VCaP (cell line): ENCODE data around the gene FASTK.

Experiments used
- H3K27ac ChIP-seq: fragments of 450-650 bp; 2 replicates; pipeline ENCODE4 v1.5.1; 2017
- TF ChIP-seq, protein P1 (sequence below): fragments of 450-650 bp; conservative IDR thresholded peaks from 2 replicates; pipeline ENCODE4 v1.5.1; 2017; ENCODE audit warnings: mild to moderate bottlenecking, moderate library complexity

Gene FASTK

DNA sequence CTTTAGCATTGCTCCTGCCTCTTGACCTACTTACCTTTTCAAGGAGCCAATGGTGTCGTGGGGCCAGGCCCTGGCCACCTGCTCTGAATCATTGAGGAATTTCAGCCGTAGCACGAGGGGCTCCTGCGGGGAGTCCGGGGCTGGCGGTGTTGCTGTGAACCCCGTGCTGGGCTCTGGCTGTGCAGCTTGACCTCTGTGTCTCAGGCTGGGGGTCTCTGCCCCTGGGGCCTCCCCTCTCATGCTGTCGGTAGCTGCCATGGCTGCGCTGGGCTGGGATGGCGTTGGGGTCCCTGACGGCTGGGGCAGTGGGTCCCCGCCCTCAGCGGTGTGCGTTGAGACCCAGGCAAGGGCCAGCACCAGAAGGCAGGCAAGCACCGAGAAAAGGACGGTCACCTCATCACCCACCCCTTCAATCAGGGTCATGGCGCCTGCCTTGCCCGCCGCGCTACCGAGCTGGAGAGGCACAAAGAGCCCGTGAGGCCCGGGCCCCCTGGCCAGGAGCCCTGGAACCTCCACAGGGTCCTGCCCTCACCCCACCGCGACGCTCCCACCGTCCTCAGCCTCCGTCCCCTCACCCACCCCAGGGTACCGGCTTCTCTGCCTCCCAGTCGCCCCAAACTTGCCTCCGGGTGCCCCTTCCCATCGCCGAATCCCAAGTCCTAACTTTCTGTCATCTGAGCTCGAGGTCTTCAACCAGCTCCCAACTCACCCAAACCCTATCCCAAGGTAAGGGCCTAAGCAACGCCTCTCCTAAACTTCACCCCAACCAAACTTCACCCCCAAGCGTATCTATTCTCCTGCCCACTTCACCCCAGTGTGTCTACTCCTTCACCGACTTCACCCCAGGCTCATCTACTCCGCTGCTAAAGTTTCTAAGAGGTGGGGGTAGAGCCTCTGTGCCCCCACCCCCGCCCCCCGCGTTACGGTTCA is 1.8 kb upstream of the FASTK start:
- TF ChIP-seq, protein P1, sequence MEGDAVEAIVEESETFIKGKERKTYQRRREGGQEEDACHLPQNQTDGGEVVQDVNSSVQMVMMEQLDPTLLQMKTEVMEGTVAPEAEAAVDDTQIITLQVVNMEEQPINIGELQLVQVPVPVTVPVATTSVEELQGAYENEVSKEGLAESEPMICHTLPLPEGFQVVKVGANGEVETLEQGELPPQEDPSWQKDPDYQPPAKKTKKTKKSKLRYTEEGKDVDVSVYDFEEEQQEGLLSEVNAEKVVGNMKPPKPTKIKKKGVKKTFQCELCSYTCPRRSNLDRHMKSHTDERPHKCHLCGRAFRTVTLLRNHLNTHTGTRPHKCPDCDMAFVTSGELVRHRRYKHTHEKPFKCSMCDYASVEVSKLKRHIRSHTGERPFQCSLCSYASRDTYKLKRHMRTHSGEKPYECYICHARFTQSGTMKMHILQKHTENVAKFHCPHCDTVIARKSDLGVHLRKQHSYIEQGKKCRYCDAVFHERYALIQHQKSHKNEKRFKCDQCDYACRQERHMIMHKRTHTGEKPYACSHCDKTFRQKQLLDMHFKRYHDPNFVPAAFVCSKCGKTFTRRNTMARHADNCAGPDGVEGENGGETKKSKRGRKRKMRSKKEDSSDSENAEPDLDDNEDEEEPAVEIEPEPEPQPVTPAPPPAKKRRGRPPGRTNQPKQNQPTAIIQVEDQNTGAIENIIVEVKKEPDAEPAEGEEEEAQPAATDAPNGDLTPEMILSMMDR: no peak
- H3K27ac ChIP-seq: peak overlapping the region; percentile 97

DNA sequence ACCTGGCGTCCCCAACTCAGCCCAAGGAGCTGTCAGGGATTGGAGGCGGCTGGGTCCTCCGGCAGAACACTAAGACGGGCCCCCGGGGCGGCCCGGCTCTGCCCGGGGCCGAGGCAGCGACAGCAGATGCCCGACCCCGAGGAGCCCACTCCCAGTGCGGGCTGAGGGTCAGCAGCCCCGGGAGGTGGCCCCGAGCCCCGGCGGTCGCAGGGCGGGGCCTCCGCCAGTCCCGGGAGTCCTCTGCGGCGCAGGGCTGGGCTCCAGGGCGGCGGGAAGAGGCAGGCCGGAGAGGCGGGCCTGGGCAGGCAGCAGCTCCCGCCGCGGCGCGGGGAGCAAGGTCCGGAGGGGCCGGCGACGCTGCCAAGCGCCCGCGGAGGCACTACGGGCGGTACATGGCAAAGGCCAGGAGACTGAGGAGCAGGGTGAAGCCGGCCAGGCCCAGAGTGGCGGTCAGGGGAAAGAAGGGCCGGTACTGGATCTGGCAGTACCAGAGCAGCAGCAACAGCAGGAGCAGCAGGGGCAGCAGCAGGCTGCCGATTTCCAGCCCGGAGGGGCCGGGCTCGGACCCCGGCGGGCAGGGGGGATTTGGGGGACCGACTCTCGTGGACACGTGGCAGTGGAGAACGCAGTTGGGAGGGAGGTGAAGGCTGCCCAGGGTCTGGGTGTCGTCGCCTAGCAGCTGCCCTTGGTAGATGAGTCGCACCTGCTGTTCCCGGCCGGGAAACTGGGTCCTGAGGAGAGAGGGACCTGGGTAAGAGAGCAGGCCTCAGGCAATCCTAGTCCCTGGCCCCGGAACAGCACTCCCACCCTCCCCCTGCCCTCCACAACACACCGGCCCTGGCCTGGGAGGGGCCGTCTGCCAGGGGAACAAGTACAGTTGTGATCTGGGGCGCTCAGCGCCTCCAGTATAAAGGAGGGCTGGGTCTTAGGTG is 827 bp upstream of the FASTK start:
- peak overlapping the region; percentile 97 for H3K27ac ChIP-seq
- TF ChIP-seq, protein P1: no peak

DNA sequence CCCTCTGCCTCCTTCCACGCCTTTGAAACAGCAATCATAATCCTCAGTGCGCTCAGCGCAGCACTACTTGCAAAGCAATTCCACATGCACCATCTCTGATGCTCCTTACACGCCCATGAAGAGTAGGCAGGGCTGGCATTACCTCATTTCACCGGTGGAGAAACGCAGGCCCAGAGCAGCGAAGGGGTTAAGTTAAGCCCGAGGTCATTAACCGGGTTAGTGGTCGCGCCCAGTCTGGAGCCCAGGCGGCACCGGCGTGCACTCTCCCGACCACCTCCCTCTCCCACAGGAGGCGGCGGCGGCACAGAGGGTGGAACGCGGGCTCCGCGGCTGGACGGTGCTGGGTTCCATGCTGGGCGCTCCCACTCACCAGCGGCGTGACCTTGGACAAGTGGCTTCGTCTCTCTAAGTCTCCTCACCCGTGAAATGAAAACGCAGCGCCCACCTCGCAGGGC is 515 bp downstream of the FASTK start:
- TF ChIP-seq, protein P1: no peak
- peak overlapping the region; percentile 97 for H3K27ac ChIP-seq

DNA sequence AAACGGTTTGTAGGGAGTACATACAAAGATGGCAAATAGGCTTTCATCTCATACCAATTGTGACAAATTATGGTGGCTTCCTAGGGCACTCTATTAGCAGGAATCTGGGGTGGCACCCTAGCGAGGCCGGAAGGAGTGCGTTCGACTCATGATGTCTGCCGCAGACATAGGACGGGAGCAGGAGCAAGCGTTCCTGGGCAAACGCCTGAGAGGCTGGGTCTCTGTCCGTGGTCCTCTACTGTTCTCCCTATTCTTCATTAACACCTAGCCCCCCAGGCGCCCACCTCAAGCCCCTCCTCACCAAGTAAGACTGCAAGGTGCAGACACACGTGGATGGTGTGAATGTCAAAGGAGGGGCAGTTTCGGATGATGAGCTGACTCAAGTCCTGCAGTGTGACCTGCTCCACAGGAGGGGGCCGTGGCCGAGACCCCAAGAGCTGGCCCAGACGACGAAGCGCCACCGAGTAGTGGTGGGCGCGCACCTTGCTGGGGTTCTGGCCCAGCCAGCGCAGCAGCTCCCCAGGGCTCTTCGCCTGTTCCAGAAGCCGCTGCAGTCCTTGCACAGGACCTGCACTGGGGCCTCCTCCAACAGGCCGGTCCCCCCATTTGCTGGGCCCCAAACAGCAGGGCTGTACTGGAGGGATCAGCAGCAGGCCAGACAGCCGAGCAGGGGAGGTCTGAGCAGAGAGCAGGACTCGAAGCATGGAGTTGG is 1.3 kb downstream of the FASTK start:
- H3K27ac ChIP-seq: peak overlapping the region; percentile 97
- TF ChIP-seq, protein P1: no peak

DNA sequence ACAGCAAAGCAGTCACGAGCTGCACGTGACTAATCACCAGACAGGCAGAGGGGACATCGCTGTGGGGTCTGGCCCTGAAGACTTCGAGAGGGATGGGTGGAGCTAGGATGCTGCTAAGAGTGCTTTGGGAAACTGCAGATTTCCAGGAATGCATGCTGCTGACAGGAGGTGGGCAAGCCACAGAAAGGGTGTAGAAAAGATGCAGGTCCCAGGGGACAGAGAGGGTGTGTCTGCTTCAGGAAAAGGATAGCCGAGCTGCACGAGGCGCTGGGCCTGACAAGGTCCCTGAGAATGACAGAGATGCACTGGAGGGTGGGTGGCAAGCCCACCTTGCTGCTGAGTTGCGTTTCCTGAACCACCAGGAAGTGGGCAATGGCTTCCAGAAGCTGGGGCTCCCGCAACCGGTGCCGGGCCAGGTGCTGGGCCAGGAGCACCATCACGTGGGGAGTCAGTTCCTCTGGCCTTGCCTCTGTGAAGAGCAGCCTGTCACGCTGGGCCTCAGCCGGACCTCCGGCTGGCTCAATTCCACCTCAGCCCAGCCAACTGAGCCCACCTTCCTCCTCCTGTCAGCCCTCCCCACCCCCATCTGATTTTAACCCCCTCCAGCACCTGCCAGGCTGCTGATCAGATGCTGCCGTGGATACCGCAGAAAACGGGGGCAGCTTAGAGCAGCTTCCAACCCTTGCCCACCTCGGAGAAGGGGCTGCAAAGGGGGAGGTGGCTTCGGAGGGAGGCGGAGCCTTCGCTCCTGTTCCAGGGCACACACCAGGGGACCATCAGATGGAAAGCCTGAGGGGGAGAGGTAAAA is 2.2 kb downstream of the FASTK start:
- TF ChIP-seq, protein P1: no peak
- H3K27ac ChIP-seq: peak overlapping the region; percentile 97

DNA sequence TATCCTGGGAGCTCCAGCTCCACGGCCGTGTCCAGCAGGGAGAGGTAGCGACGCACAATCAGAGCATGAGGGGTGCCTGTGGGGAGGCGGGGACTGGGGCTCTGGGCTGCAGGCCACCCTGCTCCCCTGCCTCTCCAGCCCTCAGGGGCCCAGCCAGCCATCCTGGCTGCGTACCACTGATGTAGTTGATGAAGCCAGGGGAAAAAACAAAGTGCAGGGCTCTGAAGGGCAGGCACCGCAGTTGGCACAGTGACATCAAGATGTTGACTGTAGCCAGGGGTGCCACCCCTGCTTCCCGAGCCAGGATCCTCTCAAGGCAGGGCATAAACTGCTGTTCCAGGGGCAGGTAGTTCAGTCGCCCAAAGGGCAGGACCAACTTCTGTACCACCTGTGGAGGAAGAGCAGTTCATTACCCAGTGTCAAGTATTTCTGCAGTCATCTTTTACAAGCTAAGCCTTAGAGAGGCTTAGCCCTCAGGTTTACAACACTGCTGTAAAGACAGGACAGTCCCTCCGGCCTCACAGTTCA is 2.8 kb downstream of the FASTK start:
- no peak overlapping the region; the same call in 1 of the 2 replicates for H3K27ac ChIP-seq

More for the DNA sequence above, 2.8 kb downstream of the FASTK start:
- TF ChIP-seq, protein P1: no peak
